Trophoblast cell (in vitro differentiated cells and primary cell): ENCODE data around the gene SPRED1.
A peak's percentile ranks its signal among the peaks of the same experiment; 100 is the strongest.

Experiments
- DNase-seq, 2 donors: peaks; one replicate each; pipeline ENCODE4 v3.0.0-alpha.2; 2016
- H2AFZ ChIP-seq: 2 replicates; pipeline ENCODE4 v1.6.1; 2013; ENCODE audit warnings: low read length, moderate library complexity, mild to moderate bottlenecking; ENCODE audit not compliant: insufficient read depth, poor library complexity
- H2AK5ac ChIP-seq: 2 replicates; pipeline ENCODE4 v1.6.1; 2013; ENCODE audit warnings: mild to moderate bottlenecking, low read length
- H2BK120ac ChIP-seq: 2 replicates; pipeline ENCODE4 v1.6.1; 2013; ENCODE audit warnings: low read length, mild to moderate bottlenecking, moderate library complexity; ENCODE audit not compliant: insufficient read depth, poor library complexity
- H2BK12ac ChIP-seq: 2 replicates; pipeline ENCODE4 v1.6.1; 2013; ENCODE audit warnings: mild to moderate bottlenecking, low read length, moderate library complexity
- H2BK5ac ChIP-seq: 2 replicates; pipeline ENCODE4 v1.6.1; 2013; ENCODE audit warnings: low read length, low read depth, moderate library complexity, mild to moderate bottlenecking; ENCODE audit not compliant: poor library complexity
- H3K14ac ChIP-seq: 2 replicates; pipeline ENCODE4 v1.6.1; 2013; ENCODE audit warnings: mild to moderate bottlenecking, low read length
- H3K18ac ChIP-seq: 2 replicates; pipeline ENCODE4 v1.6.1; 2013; ENCODE audit warnings: mild to moderate bottlenecking, low read length
- H3K23ac ChIP-seq: 2 replicates; pipeline ENCODE4 v1.6.1; 2013; ENCODE audit warnings: low read length
- H3K27ac ChIP-seq: 2 replicates; pipeline ENCODE4 v1.5.1; 2013; ENCODE audit warnings: low read depth, mild to moderate bottlenecking, inconsistent platforms, low read length, moderate library complexity
- H3K27me3 ChIP-seq: 2 replicates; pipeline ENCODE4 v1.6.1; 2013; ENCODE audit warnings: inconsistent platforms, mild to moderate bottlenecking, low read length, moderate library complexity; ENCODE audit not compliant: insufficient read depth
- H3K36me3 ChIP-seq, 2 experiments: 1 replicate in 1 of 2; 2 replicates in 1 of 2; pipeline ENCODE4 v1.6.1; 2013; ENCODE audit warnings: low read length in 2 of 2, mild to moderate bottlenecking in 2 of 2, moderate library complexity in 1 of 2; ENCODE audit not compliant: insufficient read depth in 2 of 2, control insufficient read depth in 1 of 2
- H3K4ac ChIP-seq: 2 replicates; pipeline ENCODE4 v1.6.1; 2013; ENCODE audit warnings: low read depth, mild to moderate bottlenecking, low read length, moderate library complexity
- H3K4me1 ChIP-seq, 2 experiments: 1 replicate in 1 of 2; 2 replicates in 1 of 2; pipeline ENCODE4 v1.6.1; 2013; ENCODE audit warnings: low read length in 2 of 2, mild to moderate bottlenecking in 2 of 2, moderate library complexity in 1 of 2; ENCODE audit not compliant: insufficient read depth in 2 of 2, control insufficient read depth in 1 of 2
- H3K4me2 ChIP-seq: 2 replicates; pipeline ENCODE4 v1.6.1; 2013; ENCODE audit warnings: inconsistent platforms, mild to moderate bottlenecking, low read length, moderate library complexity
- H3K4me3 ChIP-seq: 2 replicates; pipeline ENCODE4 v1.5.1; 2013; ENCODE audit warnings: mild to moderate bottlenecking, low read depth, low read length, inconsistent platforms
- H3K79me1 ChIP-seq: one replicate; pipeline ENCODE4 v1.6.1; 2013; ENCODE audit warnings: low read length
- H3K79me2 ChIP-seq: 2 replicates; pipeline ENCODE4 v1.6.1; 2013; ENCODE audit warnings: low read length, mild to moderate bottlenecking; ENCODE audit not compliant: control insufficient read depth, insufficient read depth, poor library complexity
- H3K9ac ChIP-seq: 2 replicates; pipeline ENCODE4 v1.6.1; 2013; ENCODE audit warnings: mild to moderate bottlenecking, low read length
- H3K9me3 ChIP-seq: 2 replicates; pipeline ENCODE4 v1.6.1; 2013; ENCODE audit warnings: low read depth, mild to moderate bottlenecking, control low read depth, inconsistent platforms, low read length; ENCODE audit not compliant: insufficient read depth
- H4K12ac ChIP-seq: 2 replicates; pipeline ENCODE4 v1.6.1; 2013; ENCODE audit warnings: low read depth, mild to moderate bottlenecking, low read length, moderate library complexity
- H4K8ac ChIP-seq: 2 replicates; pipeline ENCODE4 v1.6.1; 2013; ENCODE audit warnings: low read depth, mild to moderate bottlenecking, low read length, moderate library complexity
- H4K91ac ChIP-seq: one replicate; pipeline ENCODE4 v1.6.1; 2013; ENCODE audit warnings: low read depth, mild to moderate bottlenecking, low read length, moderate library complexity
- WGBS: extraction: QIAGEN DNeasy Blood & Tissue Kit; methylation state at CpG from one replicate; pipeline ENCODE4 v1.1.7; 2013; ENCODE audit warnings: missing lambda C conversion rate; ENCODE audit not compliant: insufficient read length, insufficient coverage; ENCODE audit errors: extremely low coverage; 5-methylcytosine and 5-hydroxymethylcytosine counted together

The SPRED1 gene

GRCh38 chr15:38217788-38218609, 34.6 kb upstream of the SPRED1 start:
- Histone ChIP-seq H3K79me1 (no peaks in the 10 kb centered on the region), H3K4me1 (no peaks in the 10 kb centered on the region), H3K36me3 (no peaks in the 10 kb centered on the region), H3K23ac (no peak overlapping the region), H3K27ac (no peak overlapping the region), H3K9me3 (no peaks in the 10 kb centered on the region), H3K4me2 (no peak overlapping the region), H2AK5ac (no peak overlapping the region), H3K27me3 (no peaks in the 10 kb centered on the region), H4K12ac (no peak overlapping the region), H2BK120ac (no peak overlapping the region), H2AFZ (no peak overlapping the region), H2BK12ac (no peak overlapping the region), H4K91ac (no peak overlapping the region), H3K79me2 (no peaks in the 10 kb centered on the region), H3K9ac (no peak overlapping the region), H3K18ac (no peak overlapping the region), H3K4ac (no peak overlapping the region), H2BK5ac (no peak overlapping the region), H4K8ac (no peak overlapping the region), H3K4me3 (no peak overlapping the region), H3K14ac (no peak overlapping the region)
- WGBS, result no CpG with 5 or more reads among the region's 3 CpGs
- DNase-seq, result peak; percentile 18 to 83

DNA sequence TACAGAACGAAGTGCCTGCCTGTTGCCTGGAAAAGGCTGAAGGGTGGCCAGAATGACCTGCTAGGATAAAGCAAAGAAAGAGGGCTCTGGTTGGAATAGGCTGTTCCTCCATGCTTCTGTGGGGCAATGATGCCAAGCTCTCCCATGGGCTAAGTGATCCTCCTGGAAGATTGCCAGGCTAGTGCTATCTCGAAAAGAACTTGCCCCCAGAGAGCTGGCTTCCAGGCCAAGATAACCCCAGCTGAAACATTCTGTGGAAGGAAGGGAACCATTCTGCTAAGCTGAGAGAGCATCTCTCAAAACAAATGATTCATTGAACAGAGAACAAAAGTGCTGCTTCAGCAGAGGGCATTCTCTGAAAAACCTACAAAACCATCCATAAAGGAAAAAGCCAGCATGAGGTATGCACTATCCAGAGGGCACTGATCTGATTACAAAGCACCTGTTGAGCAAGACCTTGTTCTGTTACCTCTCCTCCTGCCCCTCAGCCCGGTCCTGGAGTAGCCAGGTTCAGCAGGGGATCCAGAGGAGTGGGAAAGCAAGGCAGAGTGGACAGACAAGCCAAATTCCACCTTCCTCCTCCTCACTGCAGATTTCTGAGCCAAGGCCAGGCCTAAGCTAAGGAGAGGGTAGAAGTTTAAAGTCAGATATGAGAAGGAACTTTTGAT, 31.9 kb upstream of the SPRED1 start:
- Histone ChIP-seq H3K23ac (no peak overlapping the region), H3K18ac (no peak overlapping the region), H3K79me2 (no peaks in the 10 kb centered on the region), H3K9me3 (no peaks in the 10 kb centered on the region), H4K12ac (no peak overlapping the region), H2BK12ac (no peak overlapping the region), H3K27ac (no peak overlapping the region), H3K36me3 (no peaks in the 10 kb centered on the region), H2AFZ (no peak overlapping the region), H2BK5ac (no peak overlapping the region), H3K27me3 (no peaks in the 10 kb centered on the region), H3K4ac (no peak overlapping the region), H3K4me1 (no peaks in the 10 kb centered on the region), H4K91ac (no peak overlapping the region), H2AK5ac (no peak overlapping the region), H4K8ac (no peak overlapping the region), H3K9ac (no peak overlapping the region), H3K4me3 (no peak overlapping the region), H3K79me1 (no peaks in the 10 kb centered on the region), H2BK120ac (no peak overlapping the region), H3K4me2 (no peak overlapping the region), H3K14ac (no peak overlapping the region)
- DNase-seq, result no peak
- no CpG with 5 or more reads among the region's 3 CpGs for WGBS

GRCh38 chr15:38224486-38224885, 28.1 kb upstream of the SPRED1 start:
- no peaks in the 10 kb centered on the region for H3K36me3 ChIP-seq
- H2BK5ac ChIP-seq, result no peak overlapping the region

DNA sequence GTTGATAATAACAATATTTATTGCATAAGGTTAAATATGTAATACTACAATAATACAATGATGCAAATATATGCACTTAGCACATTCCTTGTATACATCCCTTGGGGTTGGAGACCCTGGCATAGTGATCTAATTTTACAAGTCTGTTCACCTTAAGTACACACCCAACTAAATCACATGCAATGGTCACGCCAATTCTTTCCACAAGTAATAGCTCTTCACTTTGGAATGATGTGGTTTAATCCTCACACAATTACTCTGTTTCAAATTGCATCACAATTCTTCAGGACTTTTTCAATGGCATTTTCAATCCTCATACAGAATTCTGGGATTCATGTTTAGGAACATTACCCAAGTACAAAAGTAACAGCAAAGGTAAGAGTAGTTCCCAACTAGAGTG, 27.3 kb upstream of the SPRED1 start:
- Histone ChIP-seq H3K79me1 (no peaks in the 10 kb centered on the region), H2AK5ac (no peak overlapping the region), H4K12ac (no peak overlapping the region), H3K36me3 (no peaks in the 10 kb centered on the region), H2BK5ac (no peak overlapping the region), H3K4me1 (no peaks in the 10 kb centered on the region), H3K27ac (no peak overlapping the region), H2AFZ (no peak overlapping the region), H4K91ac (no peak overlapping the region), H3K4me2 (no peak overlapping the region), H3K79me2 (no peaks in the 10 kb centered on the region), H3K14ac (no peak overlapping the region), H3K23ac (no peak overlapping the region), H2BK12ac (no peak overlapping the region), H4K8ac (no peak overlapping the region), H3K4me3 (no peak overlapping the region), H3K18ac (no peak overlapping the region), H3K4ac (no peak overlapping the region), H3K9me3 (no peaks in the 10 kb centered on the region), H3K27me3 (no peaks in the 10 kb centered on the region), H3K9ac (no peak overlapping the region), H2BK120ac (no peak overlapping the region)
- no CpG with 5 or more reads among the region's 1 CpG for WGBS
- no peak for DNase-seq

More at GRCh38 chr15:38224486-38224885, 28.1 kb upstream of the SPRED1 start:
- H3K18ac ChIP-seq, result no peak overlapping the region
- H4K91ac ChIP-seq, result no peak overlapping the region
- H3K4me2 ChIP-seq, result no peak overlapping the region
- WGBS, result no CpG with 5 or more reads among the region's 2 CpGs
- no peak overlapping the region for H4K12ac ChIP-seq
- no peak overlapping the region for H3K9ac ChIP-seq
- H3K14ac ChIP-seq, result no peak overlapping the region
- H3K79me1 ChIP-seq, result no peaks in the 10 kb centered on the region
- H3K4ac ChIP-seq, result no peak overlapping the region
- no peaks in the 10 kb centered on the region for H3K79me2 ChIP-seq
- no peak overlapping the region for H4K8ac ChIP-seq
- H3K9me3 ChIP-seq, result no peaks in the 10 kb centered on the region
- no peak overlapping the region for H2BK12ac ChIP-seq
- H2AFZ ChIP-seq, result no peak overlapping the region
- no peak overlapping the region for H3K27ac ChIP-seq
- no peak overlapping the region for H3K23ac ChIP-seq
- H3K4me1 ChIP-seq, result no peaks in the 10 kb centered on the region
- DNase-seq, result no peak
- H3K27me3 ChIP-seq, result no peaks in the 10 kb centered on the region
- H2BK120ac ChIP-seq, result no peak overlapping the region
- no peak overlapping the region for H3K4me3 ChIP-seq
- no peak overlapping the region for H2AK5ac ChIP-seq
